Stimulated activated CD4-positive, alpha-beta T cell treated with anti-CD3 and anti-CD28 coated beads, TNF-alpha, amount 100 ng/mL, for 48 hours (primary cell): ENCODE results near the gene RAD51D.
"Not testable (repeated sequence)": the region's sequence is repeated elsewhere in the genome, so short reads cannot be mapped to it uniquely, and the experiment has no call there.

ENCODE experiments used
- DNase-seq, 3 donors: peaks; one replicate each; pipeline ENCODE4 v3.0.0-alpha.2; 2020; ENCODE audit warnings: low read depth in 3 of 3

RAD51D gene

DNA sequence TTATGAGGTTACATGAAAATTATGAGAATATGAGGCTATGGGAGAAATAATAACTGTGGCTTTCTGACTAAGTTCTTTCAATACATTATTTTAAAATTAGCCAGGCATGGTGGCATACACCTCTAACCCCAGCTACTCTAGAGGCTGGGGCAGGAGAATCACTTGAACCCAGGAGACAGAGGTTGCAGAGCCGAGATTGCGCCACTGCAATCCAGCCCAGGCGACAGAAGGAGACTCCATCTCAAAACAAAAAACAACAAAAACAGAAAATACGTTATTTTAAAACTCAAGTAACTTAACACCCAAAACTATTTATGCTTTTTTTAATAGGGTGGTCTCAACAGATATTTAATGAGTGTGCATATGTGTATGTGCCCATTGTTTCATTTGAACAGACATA, 53.8 kb downstream of the RAD51D start:
- no peak for DNase-seq

DNA sequence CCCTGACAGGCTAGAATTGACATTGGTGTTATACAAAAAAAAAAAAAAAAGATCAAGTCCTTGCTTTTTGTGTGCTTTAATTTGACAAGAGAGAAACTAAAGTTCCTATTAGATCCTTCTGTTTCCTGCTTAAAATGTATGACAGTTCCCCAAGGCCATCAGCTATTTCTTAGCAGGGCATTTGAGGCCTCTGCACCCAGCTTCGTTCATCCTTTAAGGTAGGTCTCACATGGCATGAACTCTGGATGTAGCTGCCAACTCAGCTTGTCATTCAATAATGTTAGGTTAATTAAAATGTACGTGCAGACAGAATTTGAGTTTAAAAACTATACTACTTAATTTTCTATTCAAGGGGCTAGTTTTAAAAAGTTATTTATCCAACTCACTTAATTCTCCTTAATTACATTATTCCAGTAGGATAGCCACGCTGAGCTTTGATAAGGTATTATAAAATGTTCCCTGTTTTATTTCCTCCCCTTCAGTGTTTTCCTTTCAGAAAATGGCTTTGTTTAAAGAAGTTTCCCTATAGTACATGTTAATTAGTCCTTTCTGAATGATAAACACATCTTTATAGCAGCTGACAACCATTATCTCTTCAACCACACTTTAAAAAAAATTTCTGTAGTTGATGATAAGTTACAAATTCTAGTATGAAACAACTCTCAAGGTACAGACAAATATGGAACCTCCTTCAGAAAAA, 55.0 kb downstream of the RAD51D start:
- DNase-seq: no peak

- peak; percentile 78 to 89 (median 82) for DNase-seq
Measured at GRCh38 chr17:35063514-35064223, 56.0 kb downstream of the RAD51D start, which contains the start of gene RFFL. RFFL (minus strand) TSS chr17:35063707; CDS start chr17:35026553, 37,154 bp downstream.

- no peak for DNase-seq
Measured at GRCh38 chr17:35062308-35062707, 57.4 kb downstream of the RAD51D start.

DNA sequence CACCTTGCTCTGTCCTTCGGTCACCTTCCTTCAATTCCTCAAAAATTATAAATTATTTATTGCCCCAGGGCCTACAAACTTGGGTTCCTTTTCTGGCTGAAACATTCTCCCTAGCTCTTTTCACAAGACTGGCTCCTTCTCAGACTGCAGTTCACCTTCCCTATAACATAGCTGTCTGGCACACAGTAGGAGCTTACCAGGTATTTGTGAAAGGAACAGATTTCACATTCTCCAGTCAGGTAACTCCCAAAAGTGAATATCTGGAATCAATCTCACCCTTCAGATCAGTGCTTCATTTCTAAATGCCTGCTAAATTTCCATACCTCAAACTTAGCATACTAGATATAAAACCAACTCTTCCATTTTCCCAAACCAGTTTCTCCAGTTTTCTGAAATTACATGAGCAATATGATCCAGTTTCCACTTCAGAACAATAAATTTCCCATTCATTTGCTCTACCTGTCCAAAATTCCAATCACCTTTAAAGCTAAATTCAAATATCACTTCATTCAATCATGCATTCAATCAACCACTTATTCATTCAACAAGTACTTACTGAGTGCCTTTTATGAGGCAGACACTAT, 62.2 kb downstream of the RAD51D start:
- DNase-seq: no peak

- no peak for DNase-seq
Measured at GRCh38 chr17:35056013-35056412, 63.6 kb downstream of the RAD51D start.

DNA sequence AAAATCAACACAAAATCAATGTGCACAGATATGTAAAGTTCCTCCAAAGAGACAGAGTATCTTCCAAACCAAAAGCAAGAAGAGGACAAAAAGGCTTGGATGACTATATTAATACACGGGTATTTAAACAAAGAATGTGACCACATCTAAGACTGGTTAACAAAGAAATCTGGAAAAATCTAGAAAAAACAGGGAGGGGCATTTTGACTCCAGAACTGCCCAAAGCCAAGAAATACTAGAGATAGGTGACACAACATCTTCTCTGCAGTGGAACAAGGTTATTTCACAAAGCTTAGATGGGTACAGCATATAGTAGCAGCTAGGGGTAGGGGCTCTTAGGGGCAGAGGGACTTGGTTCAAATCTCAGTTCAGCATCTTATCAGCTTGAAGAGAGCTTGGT, 66.5 kb downstream of the RAD51D start:
- DNase-seq: no peak

DNA sequence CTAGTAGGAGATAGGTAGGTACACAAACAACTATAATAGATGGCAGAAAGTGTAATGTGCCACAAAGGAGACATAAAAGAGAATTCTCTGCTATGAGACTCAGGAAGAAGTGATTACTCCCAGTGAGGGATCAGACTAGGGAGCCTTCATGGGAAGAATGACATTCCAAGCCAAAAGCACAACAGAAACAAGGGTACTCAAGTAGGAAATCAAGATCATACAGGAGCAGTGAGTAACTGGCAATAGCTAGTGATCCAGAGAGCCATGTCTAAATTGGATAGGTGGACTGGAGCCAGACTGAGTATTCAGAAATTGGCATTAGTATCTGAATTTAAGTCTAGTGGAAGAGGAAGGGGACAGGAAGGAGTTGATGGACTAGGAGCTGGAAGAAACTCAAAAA, 66.9 kb downstream of the RAD51D start:
- DNase-seq: no peak

GRCh38 chr17:35052241-35052610, 67.4 kb downstream of the RAD51D start:
- DNase-seq: no peak

DNA sequence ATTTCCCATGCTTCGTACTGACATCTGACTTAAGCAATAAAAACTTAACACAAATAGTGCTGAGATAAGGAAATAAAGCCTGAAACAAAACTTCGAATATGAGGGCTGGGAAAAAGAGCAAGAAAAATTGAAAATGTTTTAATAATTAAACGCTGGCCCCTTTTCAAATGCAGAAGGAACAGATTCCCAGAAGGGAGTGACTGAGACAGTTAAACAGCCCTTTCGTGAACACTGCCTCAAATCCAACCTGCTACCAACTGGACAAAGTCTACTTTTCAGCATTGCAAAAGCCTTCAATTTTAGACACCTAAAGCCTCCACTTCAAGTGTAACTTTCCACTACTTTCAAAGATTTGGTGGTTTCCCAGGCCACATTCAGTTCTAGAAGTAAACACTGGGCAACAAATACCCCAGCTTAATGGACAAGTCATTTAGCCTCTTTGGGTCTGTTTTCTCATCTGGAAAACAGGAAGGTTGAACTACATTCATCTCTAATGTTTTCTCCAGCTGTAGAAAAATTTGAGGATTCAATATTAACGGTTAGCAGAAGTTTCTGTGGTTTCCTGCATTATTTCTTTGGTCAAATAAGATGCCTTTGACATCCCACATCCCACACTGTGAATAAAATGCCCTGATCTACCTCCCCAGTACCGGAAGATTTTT, 68.0 kb downstream of the RAD51D start:
- DNase-seq: no peak

DNA sequence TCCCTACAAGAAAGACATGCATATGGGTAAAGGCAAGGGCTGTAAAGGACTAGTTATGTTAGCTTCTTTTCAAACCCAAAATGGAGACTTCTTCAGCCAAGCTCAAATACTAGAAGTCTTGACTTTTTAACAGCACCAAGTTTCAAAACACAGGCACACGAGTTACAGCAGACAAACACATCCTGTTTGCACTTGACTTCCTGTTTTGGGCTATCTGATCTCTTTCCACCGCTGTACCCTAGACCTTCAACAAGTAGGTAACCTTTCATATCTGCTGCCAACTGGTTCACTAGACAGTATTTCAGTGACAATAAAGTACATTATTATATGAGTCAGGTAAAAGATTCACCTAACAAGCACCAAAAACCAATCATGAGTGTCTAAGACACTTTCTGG, 68.5 kb downstream of the RAD51D start:
- no peak for DNase-seq

DNA sequence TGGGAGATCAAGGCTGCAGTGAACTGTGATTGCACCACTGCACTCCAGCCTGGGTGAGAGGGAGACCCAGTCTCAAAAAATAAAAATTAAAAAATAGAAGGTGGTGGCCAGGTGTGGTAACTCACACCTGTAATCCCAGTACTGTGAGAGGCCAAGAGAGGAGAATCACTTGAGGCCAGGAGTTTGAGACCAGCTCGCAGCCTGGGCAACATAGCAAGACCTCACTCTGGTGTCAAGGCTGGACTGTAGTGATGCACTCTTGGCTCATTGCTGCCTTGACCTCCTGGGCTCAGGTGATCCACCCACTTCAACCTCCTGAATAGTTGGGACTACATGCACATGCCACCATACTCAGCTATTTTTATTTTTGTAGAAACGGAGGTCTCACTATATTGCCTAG, 69.5 kb downstream of the RAD51D start:
- no peak for DNase-seq

- no peak for DNase-seq
Measured at GRCh38 chr17:35048685-35049379, 70.8 kb downstream of the RAD51D start.

DNA sequence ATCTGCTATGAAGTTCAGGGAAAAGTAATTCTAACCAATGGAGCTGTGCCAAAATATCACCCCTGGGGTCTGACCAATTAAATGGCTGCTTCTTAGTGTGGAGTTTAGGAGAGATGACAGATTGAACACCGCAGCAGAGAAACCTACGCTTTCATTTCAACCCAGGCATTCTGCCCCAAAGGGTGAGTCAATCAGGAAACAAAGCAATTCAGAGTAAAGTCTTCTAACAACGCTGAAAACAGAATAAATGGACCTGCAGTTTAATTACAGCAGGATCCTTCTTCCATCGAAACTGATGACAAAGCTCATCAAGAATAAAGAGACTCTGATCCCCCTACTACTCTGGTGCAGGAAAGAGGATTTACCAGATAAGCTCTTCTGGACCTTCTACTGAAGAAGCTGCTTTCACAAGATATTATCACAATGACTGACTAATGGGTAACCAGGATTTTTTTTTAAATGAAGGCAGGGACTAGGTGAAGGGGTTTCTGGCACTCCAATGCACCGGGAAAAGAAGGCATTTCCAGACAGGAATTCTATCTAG, 72.8 kb downstream of the RAD51D start:
- DNase-seq: peak; percentile 32 to 50 (median 38)

DNA sequence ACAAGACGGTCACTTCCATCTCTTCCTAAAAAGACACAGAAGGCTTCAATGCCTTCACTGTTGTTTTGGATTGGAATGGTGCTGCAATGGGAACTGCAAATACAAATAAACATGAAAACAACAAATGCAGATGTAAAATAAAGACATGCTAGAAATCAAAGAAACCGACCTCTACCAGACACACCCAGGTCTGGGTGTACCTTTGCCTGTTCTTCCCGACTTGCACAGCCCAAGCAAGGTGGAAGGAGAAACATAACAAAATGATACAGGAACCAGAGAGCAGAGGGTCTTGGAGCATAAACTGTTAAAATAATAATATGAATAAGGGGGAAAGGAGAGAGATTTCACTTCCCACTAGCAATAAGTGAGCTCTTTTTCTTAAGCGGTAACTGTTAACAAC, 73.4 kb downstream of the RAD51D start:
- no peak for DNase-seq

DNA sequence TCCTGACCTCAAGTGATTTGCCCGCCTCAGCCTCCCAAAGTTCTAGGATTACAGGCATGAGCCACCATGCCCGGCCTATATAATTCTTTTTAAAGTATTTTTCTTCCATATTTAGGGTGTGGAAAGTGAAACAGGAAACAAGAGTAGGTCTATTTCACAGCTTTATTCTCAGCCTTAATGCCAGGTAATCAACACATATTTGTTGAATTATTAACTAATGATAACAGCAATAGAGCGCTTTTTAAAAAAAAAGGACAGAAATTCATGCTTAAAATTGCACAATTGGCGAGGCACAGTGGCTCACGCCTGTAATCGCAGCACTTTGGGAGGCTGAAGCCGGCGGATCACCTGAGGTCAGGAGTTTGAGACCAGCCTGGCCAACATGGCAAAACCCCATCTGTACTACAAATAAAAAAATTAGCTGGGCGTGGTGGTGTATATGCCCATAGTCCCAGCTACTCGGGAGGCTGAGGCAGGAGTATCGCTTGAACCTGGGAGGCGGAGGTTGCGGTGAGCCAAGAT, 74.1 kb downstream of the RAD51D start:
- DNase-seq: not testable (repeated sequence)

DNA sequence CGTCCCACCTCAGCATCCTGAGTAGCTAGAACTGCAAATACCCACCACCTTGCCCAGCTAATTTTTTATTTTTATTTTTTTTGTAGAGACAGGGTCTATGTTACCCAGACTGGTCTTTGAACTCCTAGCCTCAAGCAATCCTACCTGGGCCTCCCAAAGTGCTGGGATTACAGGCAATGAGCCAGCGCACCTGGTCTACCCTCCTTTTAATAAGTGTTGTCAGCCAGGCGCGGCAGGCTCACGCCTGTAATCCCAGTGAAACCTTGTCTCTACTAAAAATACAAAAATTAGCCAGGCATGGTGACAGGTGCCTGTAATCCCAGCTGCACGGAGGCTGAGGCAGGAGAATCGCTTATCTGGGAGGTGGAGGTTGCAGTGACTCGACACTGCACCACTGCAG, 75.5 kb downstream of the RAD51D start:
- DNase-seq: no peak
